Measurements from ENCODE around the gene DHRSX.

DNA sequence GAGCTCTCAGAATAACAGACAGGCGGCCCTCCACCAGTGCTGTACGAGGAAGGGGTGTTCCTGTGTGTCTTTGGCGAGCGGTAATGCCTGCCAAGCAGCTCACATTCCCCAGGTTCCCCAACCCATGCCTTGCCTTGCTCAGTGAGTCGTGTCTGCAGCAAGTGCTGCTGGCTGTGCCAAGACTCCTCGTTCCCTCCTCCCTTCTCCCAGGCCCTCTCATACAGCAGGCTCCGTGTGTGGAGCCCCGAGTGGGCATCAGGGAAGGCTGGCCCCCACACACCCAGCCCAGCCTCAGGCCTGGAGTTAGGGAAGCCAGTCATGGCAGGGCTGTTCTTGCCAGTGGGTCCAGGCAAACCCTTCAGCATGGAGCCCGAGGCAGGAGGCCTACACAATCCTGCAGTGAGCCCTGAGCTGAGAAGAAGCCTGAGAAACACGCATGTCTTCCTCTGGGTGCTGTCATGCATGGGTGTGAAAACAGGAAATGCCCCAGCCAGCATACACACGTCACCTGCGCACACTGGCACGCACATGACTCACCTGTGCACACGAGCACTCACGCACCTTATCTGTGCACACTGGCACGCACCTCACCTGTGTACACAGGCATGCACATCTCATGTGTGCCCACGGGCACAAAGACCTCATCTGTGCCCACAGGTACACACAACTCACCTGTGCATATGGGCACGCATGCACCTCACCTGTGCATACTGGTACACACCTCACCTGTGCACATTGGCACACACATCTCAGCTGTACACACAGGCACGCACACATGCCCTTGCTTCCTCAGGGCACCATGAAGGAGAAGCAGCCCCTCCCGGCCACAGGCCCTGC, 238.7 kb downstream of the DHRSX start:
- TF ChIP-seq GATA3 (IDR thresholded peaks at IDR 0.05; ENCODE audit: low read depth, low read length) (no peak), GATA2 (IDR thresholded peaks at IDR 0.05; ENCODE audit: low read depth, low read length) (no peak)

Data from SH-SY5Y (cell line).